GM19023 (cell line): ENCODE data around the gene MAGI1.
"Not testable (repeated sequence)": the region's sequence is repeated elsewhere in the genome, so short reads cannot be mapped to it uniquely, and the experiment has no call there.

Source experiments
- ATAC-seq: cut with Tn5 transposase; IDR thresholded peaks from one replicate; pipeline ENCODE4 v1.9.1; 2021; ENCODE audit warnings: mild to moderate bottlenecking, moderate library complexity; ENCODE audit not compliant: unreplicated experiment

Gene MAGI1

GRCh38 chr3:65551945-65552344 is 486.8 kb downstream of the MAGI1 start:
- no peak for ATAC-seq

GRCh38 chr3:65550137-65550536 is 488.6 kb downstream of the MAGI1 start:
- no peak for ATAC-seq

- ATAC-seq = no peak
Observed at GRCh38 chr3:65549626-65549959, 489.1 kb downstream of the MAGI1 start.

GRCh38 chr3:65548848-65549625 is 489.7 kb downstream of the MAGI1 start:
- ATAC-seq = no peak

GRCh38 chr3:65545429-65545828 is 493.3 kb downstream of the MAGI1 start:
- no peak for ATAC-seq

GRCh38 chr3:65543391-65543790 is 495.3 kb downstream of the MAGI1 start:
- not testable (repeated sequence) for ATAC-seq

GRCh38 chr3:65540666-65541065 is 498.1 kb downstream of the MAGI1 start:
- no peak for ATAC-seq

- no peak for ATAC-seq
Observed at GRCh38 chr3:65539616-65540015, 499.1 kb downstream of the MAGI1 start.

GRCh38 chr3:65538101-65538500 is 500.6 kb downstream of the MAGI1 start:
- ATAC-seq = no peak

- ATAC-seq = no peak
Observed at GRCh38 chr3:65537109-65537508, 501.6 kb downstream of the MAGI1 start.

GRCh38 chr3:65535260-65535659 is 503.5 kb downstream of the MAGI1 start:
- ATAC-seq = no peak

GRCh38 chr3:65534805-65535204 is 503.9 kb downstream of the MAGI1 start:
- no peak for ATAC-seq

GRCh38 chr3:65532749-65533148 is 506.0 kb downstream of the MAGI1 start:
- no peak for ATAC-seq

- no peak for ATAC-seq
Observed at GRCh38 chr3:65532215-65532614, 506.5 kb downstream of the MAGI1 start.

GRCh38 chr3:65531499-65531898 is 507.2 kb downstream of the MAGI1 start:
- ATAC-seq = no peak

GRCh38 chr3:65526656-65527055 is 512.1 kb downstream of the MAGI1 start:
- no peak for ATAC-seq

GRCh38 chr3:65524584-65524983 is 514.1 kb downstream of the MAGI1 start:
- no peak for ATAC-seq

- no peak for ATAC-seq
Observed at GRCh38 chr3:65523878-65524277, 514.8 kb downstream of the MAGI1 start.

- no peak for ATAC-seq
Observed at GRCh38 chr3:65521032-65521431, 517.7 kb downstream of the MAGI1 start.

- ATAC-seq = no peak
Observed at GRCh38 chr3:65516998-65517397, 521.7 kb downstream of the MAGI1 start.

- not testable (repeated sequence) for ATAC-seq
Observed at GRCh38 chr3:65514317-65514716, 524.4 kb downstream of the MAGI1 start.

GRCh38 chr3:65509423-65509794 is 529.3 kb downstream of the MAGI1 start:
- ATAC-seq = not testable (repeated sequence)

- ATAC-seq = no peak
Observed at GRCh38 chr3:65508750-65509422, 529.8 kb downstream of the MAGI1 start.
